ENCODE measurements around the gene RALGDS.

DNA sequence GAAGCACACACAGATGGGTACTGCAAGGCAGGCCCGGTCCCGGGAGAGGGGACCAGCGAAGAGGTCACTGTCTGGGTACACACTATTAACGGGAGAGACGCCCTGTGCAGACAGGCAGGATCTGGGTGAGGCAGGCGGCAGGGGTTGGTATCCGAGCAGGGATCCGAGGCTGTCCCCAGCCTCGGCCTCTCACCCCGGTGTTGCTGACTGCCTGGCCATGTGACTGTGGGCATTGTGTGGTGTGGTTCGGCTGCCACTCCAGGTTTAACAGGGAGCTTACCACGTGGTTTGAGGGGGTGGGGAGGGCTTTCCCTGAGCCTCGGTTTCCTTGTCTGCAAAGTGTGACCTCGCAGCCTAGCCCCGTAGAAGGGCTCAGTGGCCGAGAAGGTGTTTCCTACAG, 11.1 kb upstream of the RALGDS start:
- no peak for TF ChIP-seq CTCF (IDR thresholded peaks at IDR 0.05)
- TF ChIP-seq POLR2A (IDR thresholded peaks at IDR 0.05), result no peak
- no peak for TF ChIP-seq POLR2AphosphoS5 (IDR thresholded peaks at IDR 0.05)
- TF ChIP-seq EP300 (IDR thresholded peaks at IDR 0.05), result no peak

All from gastroesophageal sphincter (tissue), 3 donors.